Measurements from ENCODE around the gene NDUFV3.

GRCh38 chr21:42860345-42860744 is 32.8 kb upstream of the NDUFV3 start:
- TF ChIP-seq EP300 (IDR thresholded peaks at IDR 0.05) (no peak), POLR2A (IDR thresholded peaks at IDR 0.05) (no peak), CTCF (IDR thresholded peaks at IDR 0.05) (no peak)

Data from ovary (tissue), 3 donors.